HepG2 (cell line): ENCODE measurements around the gene PRPF18. TPM values are rescaled to one million over a fixed set of nuclear protein-coding genes. Genes with fewer than 3 reads are reported as not detected.

Experiments used
- ATAC-seq: fragments of 200-7000 bp; cut with Tn5 transposase; 3 replicates; pipeline ENCODE4 v1.9.1; 2020; ENCODE audit warnings: mild to moderate bottlenecking, moderate library complexity
- BruUV-seq: library from RNA; stranded (reverse); fragments of 400-500 nt; replicated peaks from 2 replicates; lab custom pipeline; 2021; lab: Mats Ljungman, UMichigan
- CTCF ChIA-PET: fragments of 300-600 bp; formaldehyde crosslinking; extraction: SDS; loops from one replicate; lab custom pipeline; 2021; ENCODE audit warnings: low total read pairs, inconsistent platforms, low intra/inter-chr PET ratio; lab: Yijun Ruan, JAX
- POLR2A ChIA-PET: fragments of 350-600 bp; sonication (Branson Sonifier 250); formaldehyde crosslinking; loops from one replicate; lab custom pipeline; 2020; ENCODE audit warnings: antibody characterized with exemption, inconsistent platforms; lab: Yijun Ruan, JAX
- DNase-seq: peaks from one replicate; pipeline ENCODE4 v3.0.0-alpha.2; 2015; ENCODE audit warnings: low spot score
- FAIRE-seq: peaks from 3 replicates; lab custom pipeline; 2011; peaks lifted over from hg19 to GRCh38; lab: Jason Lieb, UNC
- H2AFZ ChIP-seq: one replicate; pipeline ENCODE4 v1.6.1; 2011; ENCODE audit warnings: low read length, inconsistent platforms
- H3K27ac ChIP-seq: fragments of 300-600 bp; 3 replicates; pipeline ENCODE4 v1.8.0; 2011; ENCODE audit warnings: mixed run types, mild to moderate bottlenecking, mixed read lengths, low read length, inconsistent platforms; ENCODE audit not compliant: insufficient read depth; ENCODE audit errors: extremely low read length
- H3K27me3 ChIP-seq, 2 experiments: fragments of 200-600 bp in 1 of 2; 2 replicates in 1 of 2; 3 replicates in 1 of 2; pipeline versions ENCODE4 v1.6.0 to v1.8.0; 2011; ENCODE audit warnings: low read length in 2 of 2, mild to moderate bottlenecking in 2 of 2, moderate library complexity in 2 of 2, inconsistent platforms in 1 of 2; ENCODE audit not compliant: insufficient read depth in 2 of 2, control insufficient read depth in 1 of 2
- H3K36me3 ChIP-seq, 2 experiments: fragments of 200-600 bp in 1 of 2; replicated peaks in 1 of 2; 2 replicates in 1 of 2; 3 replicates in 1 of 2; pipeline versions ENCODE4 v1.5.1 to v1.8.0; 2011; ENCODE audit warnings: low read length in 2 of 2, inconsistent platforms in 1 of 2; ENCODE audit not compliant: insufficient read depth in 2 of 2, control insufficient read depth in 1 of 2
- H3K4me1 ChIP-seq: 2 replicates; pipeline ENCODE4 v1.5.1; 2012; ENCODE audit warnings: low read length, inconsistent platforms; ENCODE audit not compliant: insufficient read depth
- H3K4me2 ChIP-seq: 2 replicates; pipeline ENCODE4 v1.6.0; 2011; ENCODE audit warnings: low read depth, low read length, inconsistent platforms
- H3K4me3 ChIP-seq, 3 experiments: fragments of 200-600 bp in 1 of 3; sonication (generic), shearing (Covaris generic) in 1 of 3; replicated peaks in 1 of 3; 2 replicates each; pipeline ENCODE4 v1.5.1; 2011 to 2016; ENCODE audit warnings: low read length in 3 of 3, inconsistent platforms in 2 of 3, low read depth in 2 of 3, mild to moderate bottlenecking in 2 of 3, control low read depth in 1 of 3, mixed read lengths in 1 of 3; ENCODE audit not compliant: insufficient read depth in 1 of 3
- H3K79me2 ChIP-seq: one replicate; pipeline ENCODE4 v1.6.1; 2011; ENCODE audit warnings: low read length, inconsistent platforms; ENCODE audit not compliant: insufficient read depth
- H3K9ac ChIP-seq: 2 replicates; pipeline ENCODE4 v1.6.0; 2011; ENCODE audit warnings: mild to moderate bottlenecking, low read depth, low read length, inconsistent platforms; ENCODE audit not compliant: insufficient read depth
- H3K9me3 ChIP-seq: 2 replicates; pipeline ENCODE4 v1.5.1; 2012; ENCODE audit warnings: mild to moderate bottlenecking, low read length
- H4K20me1 ChIP-seq: 2 replicates; pipeline ENCODE4 v1.6.0; 2011; ENCODE audit warnings: inconsistent platforms, mild to moderate bottlenecking, low read length, moderate library complexity; ENCODE audit not compliant: insufficient read depth
- ERF ChIP-seq: IDR thresholded peaks from 2 replicates; pipeline ENCODE4 v1.6.1; 2018; ENCODE audit warnings: missing biosample characterization, missing genetic modification reagents
- FOXP1 ChIP-seq, 2 experiments: fragments of 450-650 bp in 1 of 2; IDR thresholded peaks; 2 replicates each; pipeline ENCODE4 v1.6.1; 2017 to 2018; ENCODE audit warnings: antibody characterized with exemption in 1 of 2
- JUND ChIP-seq: sonication (generic); formaldehyde crosslinking; IDR thresholded peaks from 2 replicates; pipeline ENCODE4 v1.8.0; 2022; ENCODE audit warnings: mild to moderate bottlenecking, missing genetic modification reagents
- SYNCRIP ChIP-seq: fragments of 200-400 bp; formaldehyde crosslinking; IDR thresholded peaks from 2 replicates; pipeline ENCODE4 v1.6.1; 2018; ENCODE audit warnings: mild to moderate bottlenecking, low read depth, low read length; ENCODE audit not compliant: insufficient read depth
- XRCC5 ChIP-seq: fragments of 200-400 bp; formaldehyde crosslinking; optimal IDR thresholded peaks from 2 replicates; pipeline ENCODE3; 2017; ENCODE audit warnings: mild to moderate bottlenecking, low read length
- ZNF530 ChIP-seq: sonication (generic); formaldehyde crosslinking; IDR thresholded peaks from 2 replicates; pipeline ENCODE4 v1.5.0; 2020; ENCODE audit warnings: low read depth, mild to moderate bottlenecking, missing genetic modification reagents
- ZNF605 ChIP-seq: sonication (generic); formaldehyde crosslinking; IDR thresholded peaks from 2 replicates; pipeline ENCODE4 v1.8.0; 2022; ENCODE audit warnings: mild to moderate bottlenecking, missing genetic modification reagents
- WGBS: methylation state at CpG from one replicate; pipeline ENCODE4 v1.1.6; 2017; ENCODE audit warnings: low lambda C conversion rate; 5-methylcytosine and 5-hydroxymethylcytosine counted together
- in situ Hi-C: cut with HindIII; loops from 2 replicates; pipeline ENCODE4 v1.10.0; 2017; ENCODE audit warnings: low pct_unique_long_range_greater_than_20kb; ENCODE audit not compliant: extremely low pct_ligation_motif_present
- intact Hi-C: fragments of 100-400 bp; cut with micrococcal nuclease; formaldehyde crosslinking; loops from one replicate; pipeline ENCODE4 v1.10.0; 2022; ENCODE audit not compliant: unreplicated experiment
- polyA plus RNA-seq, 8 experiments: library from polyadenylated mRNA; depleted of rRNA in 3 of 8; stranded (reverse) in 7 of 8; unstranded in 1 of 8; fragments of >200 nt; fragmentation: Illumina TruSeq in 4 of 8; extraction: Trizol in 4 of 8; gene quantifications; 2 replicates each; pipeline versions ENCODE4 v1.2.1 to v1.2.3, GENCODE V29; 2011 to 2016; ENCODE audit warnings: low read depth in 4 of 8, missing spikeins in 1 of 8, mixed read lengths in 1 of 8; ENCODE audit not compliant: insufficient read depth in 1 of 8
- total RNA-seq, 5 experiments: library from RNA; depleted of rRNA; stranded (reverse); fragments of >200 nt; fragmentation: Illumina TruSeq; extraction: Trizol; gene quantifications; 2 replicates each; pipeline ENCODE4 v1.2.3, GENCODE V29; 2016; ENCODE audit warnings: low read depth in 1 of 5
- TF ChIP-seq, protein P1 (sequence below): sonication (generic); formaldehyde crosslinking; IDR thresholded peaks from 2 replicates; pipeline ENCODE4 v1.4.0; 2020; ENCODE audit warnings: missing genetic modification reagents
- TF ChIP-seq, protein P2 (sequence below): IDR thresholded peaks from 2 replicates; pipeline ENCODE4 v1.6.1; 2016; ENCODE audit warnings: mild to moderate bottlenecking, missing biosample characterization, missing genetic modification reagents

PRPF18 gene
- total and polyA plus RNA-seq, 2 of the 13 experiments (the other 11 are each of a cell fraction or from before 2014, with no cell fraction given): 6.1 to 17.2 TPM

DNA sequence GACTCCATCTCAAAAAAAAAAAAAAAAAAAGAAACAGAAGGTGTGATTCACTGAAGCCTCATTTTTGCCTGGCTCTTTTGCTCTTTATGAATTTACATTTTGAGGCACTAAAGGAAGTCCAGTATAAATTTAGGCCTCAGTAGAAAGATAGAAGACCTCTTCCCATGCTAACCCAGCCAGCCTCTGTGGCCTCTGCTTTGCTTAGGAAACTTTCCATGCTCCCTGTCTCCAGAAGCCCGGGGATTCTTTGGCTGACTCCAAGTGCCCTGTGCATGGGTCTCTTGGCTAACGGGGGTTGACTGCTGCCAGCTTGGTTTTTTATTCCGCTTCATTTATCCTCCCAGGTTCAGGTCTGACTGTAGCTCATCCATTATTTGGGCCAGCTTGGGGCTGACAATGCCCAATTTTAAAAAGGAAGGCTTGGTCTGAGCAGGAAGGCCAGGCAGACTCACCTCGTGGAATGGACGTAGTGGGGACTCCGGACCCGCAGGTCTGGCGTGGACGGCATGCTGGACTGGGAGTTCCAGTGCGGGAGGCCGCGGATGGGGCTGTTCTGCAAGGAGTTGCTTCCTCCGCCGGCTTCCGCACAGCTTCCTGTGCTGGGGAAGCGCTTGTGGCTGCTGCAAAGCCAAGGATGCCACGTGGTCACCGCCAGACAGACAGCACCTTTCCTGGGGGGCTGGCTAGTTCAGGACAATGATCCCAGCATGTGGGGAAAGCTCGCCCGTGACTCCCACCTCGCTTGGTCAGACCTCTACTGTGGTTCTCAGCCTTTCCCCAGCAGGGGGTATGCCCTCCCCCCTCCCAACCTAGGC lies 72.3 kb downstream of the PRPF18 start:
- no peak overlapping the region for H3K4me3 ChIP-seq
- FAIRE-seq: no peak
- no peaks in the 10 kb centered on the region for H3K36me3 ChIP-seq
- no peaks in the 10 kb centered on the region for H3K9me3 ChIP-seq
- H2AFZ ChIP-seq: no peak overlapping the region
- H4K20me1 ChIP-seq: no peaks in the 10 kb centered on the region
- no TSS peak for BruUV-seq
- no peak for DNase-seq
- WGBS: 89% methylated on average over 19 of the region's 21 CpGs
- no peak overlapping the region for H3K27ac ChIP-seq
- no peaks in the 10 kb centered on the region for H3K4me1 ChIP-seq
- no peak overlapping the region for H3K9ac ChIP-seq
- in situ Hi-C loops: loop anchor here (5.0 kb wide), 1 partner anchor 118 kb away; no protein-coding TSS in a partner anchor
- H3K27me3 ChIP-seq: no peaks in the 10 kb centered on the region
- no peaks in the 10 kb centered on the region for H3K79me2 ChIP-seq
- TF ChIP-seq, protein P1, sequence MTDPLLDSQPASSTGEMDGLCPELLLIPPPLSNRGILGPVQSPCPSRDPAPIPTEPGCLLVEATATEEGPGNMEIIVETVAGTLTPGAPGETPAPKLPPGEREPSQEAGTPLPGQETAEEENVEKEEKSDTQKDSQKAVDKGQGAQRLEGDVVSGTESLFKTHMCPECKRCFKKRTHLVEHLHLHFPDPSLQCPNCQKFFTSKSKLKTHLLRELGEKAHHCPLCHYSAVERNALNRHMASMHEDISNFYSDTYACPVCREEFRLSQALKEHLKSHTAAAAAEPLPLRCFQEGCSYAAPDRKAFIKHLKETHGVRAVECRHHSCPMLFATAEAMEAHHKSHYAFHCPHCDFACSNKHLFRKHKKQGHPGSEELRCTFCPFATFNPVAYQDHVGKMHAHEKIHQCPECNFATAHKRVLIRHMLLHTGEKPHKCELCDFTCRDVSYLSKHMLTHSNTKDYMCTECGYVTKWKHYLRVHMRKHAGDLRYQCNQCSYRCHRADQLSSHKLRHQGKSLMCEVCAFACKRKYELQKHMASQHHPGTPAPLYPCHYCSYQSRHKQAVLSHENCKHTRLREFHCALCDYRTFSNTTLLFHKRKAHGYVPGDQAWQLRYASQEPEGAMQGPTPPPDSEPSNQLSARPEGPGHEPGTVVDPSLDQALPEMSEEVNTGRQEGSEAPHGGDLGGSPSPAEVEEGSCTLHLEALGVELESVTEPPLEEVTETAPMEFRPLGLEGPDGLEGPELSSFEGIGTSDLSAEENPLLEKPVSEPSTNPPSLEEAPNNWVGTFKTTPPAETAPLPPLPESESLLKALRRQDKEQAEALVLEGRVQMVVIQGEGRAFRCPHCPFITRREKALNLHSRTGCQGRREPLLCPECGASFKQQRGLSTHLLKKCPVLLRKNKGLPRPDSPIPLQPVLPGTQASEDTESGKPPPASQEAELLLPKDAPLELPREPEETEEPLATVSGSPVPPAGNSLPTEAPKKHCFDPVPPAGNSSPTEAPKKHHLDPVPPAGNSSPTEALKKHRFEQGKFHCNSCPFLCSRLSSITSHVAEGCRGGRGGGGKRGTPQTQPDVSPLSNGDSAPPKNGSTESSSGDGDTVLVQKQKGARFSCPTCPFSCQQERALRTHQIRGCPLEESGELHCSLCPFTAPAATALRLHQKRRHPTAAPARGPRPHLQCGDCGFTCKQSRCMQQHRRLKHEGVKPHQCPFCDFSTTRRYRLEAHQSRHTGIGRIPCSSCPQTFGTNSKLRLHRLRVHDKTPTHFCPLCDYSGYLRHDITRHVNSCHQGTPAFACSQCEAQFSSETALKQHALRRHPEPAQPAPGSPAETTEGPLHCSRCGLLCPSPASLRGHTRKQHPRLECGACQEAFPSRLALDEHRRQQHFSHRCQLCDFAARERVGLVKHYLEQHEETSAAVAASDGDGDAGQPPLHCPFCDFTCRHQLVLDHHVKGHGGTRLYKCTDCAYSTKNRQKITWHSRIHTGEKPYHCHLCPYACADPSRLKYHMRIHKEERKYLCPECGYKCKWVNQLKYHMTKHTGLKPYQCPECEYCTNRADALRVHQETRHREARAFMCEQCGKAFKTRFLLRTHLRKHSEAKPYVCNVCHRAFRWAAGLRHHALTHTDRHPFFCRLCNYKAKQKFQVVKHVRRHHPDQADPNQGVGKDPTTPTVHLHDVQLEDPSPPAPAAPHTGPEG (CRISPR knock-in tag): no peak
- TF ChIP-seq FOXP1 (IDR thresholded peaks at IDR 0.05): no peak
- no peak for TF ChIP-seq FOXP1 (CRISPR knock-in tag; IDR thresholded peaks at IDR 0.05)
- TF ChIP-seq ZNF605 (CRISPR knock-in tag): no peak
- no peak for TF ChIP-seq ZNF530 (CRISPR knock-in tag)
- no peak for TF ChIP-seq SYNCRIP
- no peak for TF ChIP-seq ERF (CRISPR knock-in tag)
- no peak for TF ChIP-seq JUND
- TF ChIP-seq XRCC5: no peak
- TF ChIP-seq, protein P2, sequence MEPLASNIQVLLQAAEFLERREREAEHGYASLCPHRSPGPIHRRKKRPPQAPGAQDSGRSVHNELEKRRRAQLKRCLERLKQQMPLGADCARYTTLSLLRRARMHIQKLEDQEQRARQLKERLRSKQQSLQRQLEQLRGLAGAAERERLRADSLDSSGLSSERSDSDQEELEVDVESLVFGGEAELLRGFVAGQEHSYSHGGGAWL (CRISPR knock-in tag): no peak
- CTCF ChIA-PET: interaction anchor here (0.7 to 3.6 kb wide), 3 partner anchors 114 to 119 kb away, joined by 3 to 60 read pairs (median 3); no protein-coding TSS in a partner anchor
- intact Hi-C loops: no loop called here
- no peak overlapping the region for H3K4me2 ChIP-seq
- no peak for ATAC-seq
- POLR2A ChIA-PET: no interaction called here
